ENCODE data around the gene PTGFR. TPM values are rescaled to one million over a fixed set of nuclear protein-coding genes. Genes with fewer than 3 reads are reported as not detected.

Gene PTGFR
- total and polyA plus RNA-seq, 2 of the 4 experiments (the other 2 are of a cell fraction), result 1.7 to 5.4 TPM

- no peaks in the 10 kb centered on the region for H3K9me3 ChIP-seq (ENCODE audit: control insufficient read depth, insufficient read depth, low read length)
- no peak overlapping the region for H2AK9ac ChIP-seq (replicated peaks; ENCODE audit: low read depth, low read length, poor library complexity)
- no peaks in the 10 kb centered on the region for H3K79me1 ChIP-seq (ENCODE audit: low read depth in 1 of 2, low read length in 2 of 2)
- H4K8ac ChIP-seq (ENCODE audit: low read depth in 2 of 2, low read length in 2 of 2), result peak overlapping the region in 1 of 2 experiments; percentile 5; a peak in 1 of 4 replicates
- H3K4me3 ChIP-seq (ENCODE audit: insufficient read depth, low read depth, low read length), result no peak overlapping the region
- no peaks in the 10 kb centered on the region for H3K9me1 ChIP-seq (ENCODE audit: insufficient read depth, low read length)
- peak overlapping the region; percentile 82 for H3K18ac ChIP-seq (ENCODE audit: low read depth, low read length)
- no TSS peak for BruUV-seq (replicated peaks)
- peaks cover 3% of the 10 kb centered on the region; the same call in 1 of the 2 replicates for H3K4me1 ChIP-seq (ENCODE audit: control insufficient read depth, insufficient read depth, low read length)
- no peaks in the 10 kb centered on the region for H3K36me3 ChIP-seq (ENCODE audit: control insufficient read depth, insufficient read depth, low read length)
- no peak overlapping the region for H2BK15ac ChIP-seq (ENCODE audit: low read depth, low read length)
- dilution Hi-C loops (cut with HindIII; ENCODE audit: low sequenced_read_pairs, unreplicated experiment) (no loop called here), intact Hi-C loops (cut with micrococcal nuclease) (no loop called here), in situ Hi-C loops (cut with MboI; ENCODE audit: low sequenced_read_pairs) (no loop called here)
- no peak overlapping the region for H2AFZ ChIP-seq (replicated peaks; ENCODE audit: low read length, poor library complexity)
- H3K23ac ChIP-seq (ENCODE audit: low read depth, low read length), result no peak overlapping the region; the same call in 1 of the 2 replicates
- no CpG with 5 or more reads among the region's 9 CpGs for WGBS, 2 experiments (ENCODE audit: extremely low coverage in 2 of 2, insufficient read length in 1 of 2)
- H4K91ac ChIP-seq (ENCODE audit: insufficient read depth, low read depth, low read length), result no peak overlapping the region
- no peak overlapping the region for H3K4ac ChIP-seq (ENCODE audit: low read depth, low read length)
- no peaks in the 10 kb centered on the region for H3K27me3 ChIP-seq (ENCODE audit: control insufficient read depth, insufficient read depth, low read length)
- ChIA-PET CTCF (interaction anchor here (0.6 to 1.9 kb wide), 4 partner anchors 8 to 617 kb away, joined by 3 to 6 read pairs (median 4); no protein-coding TSS in a partner anchor), POLR2A (ENCODE audit: unreplicated experiment) (no interaction called here)
- peak overlapping the region; percentile 97 for H3K4me2 ChIP-seq (ENCODE audit: low read depth, low read length)
- H4K20me1 ChIP-seq (ENCODE audit: insufficient read depth, low read length), result no peaks in the 10 kb centered on the region
- H2BK5ac ChIP-seq (ENCODE audit: low read depth, low read length, poor library complexity, severe bottlenecking), result peak overlapping the region; percentile 31
- no peak overlapping the region for H3K9ac ChIP-seq (ENCODE audit: low read depth, low read length)
- TF ChIP-seq, protein P1, sequence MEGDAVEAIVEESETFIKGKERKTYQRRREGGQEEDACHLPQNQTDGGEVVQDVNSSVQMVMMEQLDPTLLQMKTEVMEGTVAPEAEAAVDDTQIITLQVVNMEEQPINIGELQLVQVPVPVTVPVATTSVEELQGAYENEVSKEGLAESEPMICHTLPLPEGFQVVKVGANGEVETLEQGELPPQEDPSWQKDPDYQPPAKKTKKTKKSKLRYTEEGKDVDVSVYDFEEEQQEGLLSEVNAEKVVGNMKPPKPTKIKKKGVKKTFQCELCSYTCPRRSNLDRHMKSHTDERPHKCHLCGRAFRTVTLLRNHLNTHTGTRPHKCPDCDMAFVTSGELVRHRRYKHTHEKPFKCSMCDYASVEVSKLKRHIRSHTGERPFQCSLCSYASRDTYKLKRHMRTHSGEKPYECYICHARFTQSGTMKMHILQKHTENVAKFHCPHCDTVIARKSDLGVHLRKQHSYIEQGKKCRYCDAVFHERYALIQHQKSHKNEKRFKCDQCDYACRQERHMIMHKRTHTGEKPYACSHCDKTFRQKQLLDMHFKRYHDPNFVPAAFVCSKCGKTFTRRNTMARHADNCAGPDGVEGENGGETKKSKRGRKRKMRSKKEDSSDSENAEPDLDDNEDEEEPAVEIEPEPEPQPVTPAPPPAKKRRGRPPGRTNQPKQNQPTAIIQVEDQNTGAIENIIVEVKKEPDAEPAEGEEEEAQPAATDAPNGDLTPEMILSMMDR (conservative IDR thresholded peaks at IDR 0.05; ENCODE audit: low read depth, low read length), result 0 out of 2 replicates have a peak, but pooled peaks have one; percentile 3
- TF ChIP-seq RFX5 (IDR thresholded peaks at IDR 0.05; ENCODE audit: low read depth, low read length), result no peak
- H3K56ac ChIP-seq (ENCODE audit: extremely low read depth, insufficient read depth, low read length), result no peak overlapping the region
- no peak overlapping the region for H3K27ac ChIP-seq (ENCODE audit: insufficient read depth, low read length)
- H2AK5ac ChIP-seq (ENCODE audit: low read depth, low read length), result no peak overlapping the region
- H2BK120ac ChIP-seq (ENCODE audit: low read depth, low read length), result peak overlapping the region; percentile 57; the same call in 1 of the 2 replicates
- H3K14ac ChIP-seq (replicated peaks; ENCODE audit: low read depth, low read length), result no peak overlapping the region
- peak; percentile 25 for DNase-seq
- ATAC-seq (ENCODE audit: low read depth), result 0 out of 2 replicates have a peak, but pooled peaks have one; percentile 24
- H4K5ac ChIP-seq (ENCODE audit: low read depth, low read length), result peak overlapping the region; percentile 42; the same call in 1 of the 2 replicates
- 0 out of 2 replicates have a peak overlapping the region, but pooled peaks have one; percentile 0 for H2BK20ac ChIP-seq (ENCODE audit: low read depth, low read length)
These were observed 86.7 kb downstream of the PTGFR start for GRCh38 chr1:78577257-78578100.

All from IMR-90 (cell line).